K562 treated with DMSO at 1 percent for 48 hours (cell line): Measurements from ENCODE around the gene LPAR4. TPM values are rescaled to one million over a fixed set of nuclear protein-coding genes. Genes with fewer than 3 reads are reported as not detected.

Source experiments
- total RNA-seq: library from RNA; unstranded; fragments of 300-600 nt; gene quantifications from 2 replicates; pipeline ENCODE4 v1.2.3, GENCODE V29; 2022; ENCODE audit warnings: low replicate concordance; ENCODE audit errors: extremely low read depth

Gene LPAR4, protein sequence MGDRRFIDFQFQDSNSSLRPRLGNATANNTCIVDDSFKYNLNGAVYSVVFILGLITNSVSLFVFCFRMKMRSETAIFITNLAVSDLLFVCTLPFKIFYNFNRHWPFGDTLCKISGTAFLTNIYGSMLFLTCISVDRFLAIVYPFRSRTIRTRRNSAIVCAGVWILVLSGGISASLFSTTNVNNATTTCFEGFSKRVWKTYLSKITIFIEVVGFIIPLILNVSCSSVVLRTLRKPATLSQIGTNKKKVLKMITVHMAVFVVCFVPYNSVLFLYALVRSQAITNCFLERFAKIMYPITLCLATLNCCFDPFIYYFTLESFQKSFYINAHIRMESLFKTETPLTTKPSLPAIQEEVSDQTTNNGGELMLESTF
- total RNA-seq, result not detected in 2 replicates

DNA sequence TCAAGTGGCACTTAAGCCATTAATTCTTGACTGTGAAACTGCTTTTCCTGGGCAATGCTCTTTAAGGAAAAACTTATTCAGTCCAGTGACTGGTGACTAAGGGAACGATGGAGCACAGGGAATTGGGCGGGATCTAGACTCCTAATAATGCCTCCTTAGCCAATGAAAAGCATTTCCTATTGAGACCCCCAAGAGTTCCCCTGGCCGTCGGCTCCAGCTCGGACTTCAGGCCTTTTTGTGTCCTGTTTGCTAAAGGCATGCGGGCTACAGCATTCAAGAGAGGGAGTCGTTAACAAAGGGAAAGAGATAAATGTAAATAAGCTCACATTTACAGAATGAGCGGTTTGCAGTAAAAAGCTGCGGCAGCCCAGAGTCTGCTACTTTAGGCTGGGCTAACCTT lies at the start of gene LPAR4:
Gene LPAR4, plus strand, starts transcription at position 232 of the 400 bp plus-strand sequence. CDS start 7,150 bp downstream, outside the sequence.

Other genes with a start within 250 kb of the LPAR4 start
- not detected in 2 replicates for gene RTL3, start 88.4 kb upstream of the LPAR4 start, total RNA-seq
- not detected in 2 replicates for gene P2RY10, start 197.7 kb downstream of the LPAR4 start, total RNA-seq